ENCODE results near the gene WASF3.

WASF3 gene

GRCh38 chr13:26548205-26548765, 9.2 kb upstream of the WASF3 start:
- no peak for DNase-seq

- no peak for DNase-seq
Observed at GRCh38 chr13:26549713-26550112, 7.8 kb upstream of the WASF3 start.

GRCh38 chr13:26551255-26551860, 6.1 kb upstream of the WASF3 start:
- no peak for DNase-seq

GRCh38 chr13:26555413-26555812, 2.1 kb upstream of the WASF3 start:
- DNase-seq = no peak

- DNase-seq = no peak
Observed at GRCh38 chr13:26557051-26557392, 461 bp upstream of the WASF3 start.

- no peak for DNase-seq
Observed at GRCh38 chr13:26558074-26558805, 757 bp downstream of the WASF3 start.

- no peak for DNase-seq
Observed at GRCh38 chr13:26558987-26559386, 1.5 kb downstream of the WASF3 start.

- no peak for DNase-seq
Observed at GRCh38 chr13:26560456-26560855, 3.0 kb downstream of the WASF3 start.

GRCh38 chr13:26561067-26561466, 3.6 kb downstream of the WASF3 start:
- DNase-seq = no peak

GRCh38 chr13:26561651-26562511, 4.4 kb downstream of the WASF3 start:
- DNase-seq = no peak

- no peak for DNase-seq
Observed at GRCh38 chr13:26562512-26562890, 5.0 kb downstream of the WASF3 start.

- DNase-seq = no peak
Observed at GRCh38 chr13:26563713-26564112, 6.2 kb downstream of the WASF3 start.

GRCh38 chr13:26568132-26568815, 10.8 kb downstream of the WASF3 start:
- DNase-seq = no peak

GRCh38 chr13:26571518-26571917, 14.0 kb downstream of the WASF3 start:
- no peak for DNase-seq

- DNase-seq = no peak
Observed at GRCh38 chr13:26575244-26575643, 17.8 kb downstream of the WASF3 start.

GRCh38 chr13:26579580-26579979, 22.1 kb downstream of the WASF3 start:
- no peak for DNase-seq

GRCh38 chr13:26583662-26584061, 26.2 kb downstream of the WASF3 start:
- no peak for DNase-seq

GRCh38 chr13:26584713-26585112, 27.2 kb downstream of the WASF3 start:
- DNase-seq = no peak

- no peak for DNase-seq
Observed at GRCh38 chr13:26585136-26585535, 27.7 kb downstream of the WASF3 start.

GRCh38 chr13:26587251-26587650, 29.8 kb downstream of the WASF3 start:
- DNase-seq = no peak

GRCh38 chr13:26589226-26589625, 31.7 kb downstream of the WASF3 start:
- DNase-seq = no peak

- DNase-seq = no peak
Observed at GRCh38 chr13:26589754-26590153, 32.3 kb downstream of the WASF3 start.

GRCh38 chr13:26590379-26590778, 32.9 kb downstream of the WASF3 start:
- DNase-seq = no peak

All from bone marrow (tissue), 2 donors.